DOHH2 (cell line): ENCODE data around the gene MMRN2.
A peak's percentile ranks its signal among the peaks of the same experiment; 100 is the strongest.

Experiments used
- H3F3A ChIP-seq: fragments of 200-600 bp; sonication (generic), shearing (Covaris generic); 2 replicates; pipeline ENCODE4 v1.6.0; 2016; ENCODE audit warnings: antibody characterized with exemption, mild to moderate bottlenecking; ENCODE audit not compliant: control insufficient read depth, insufficient read depth
- H3K27ac ChIP-seq: fragments of 200-600 bp; sonication (generic); 2 replicates; pipeline ENCODE4 v1.5.1; 2014; ENCODE audit warnings: low read depth, mild to moderate bottlenecking, low read length, moderate library complexity
- H3K27me3 ChIP-seq: fragments of 200-600 bp; sonication (generic); 2 replicates; pipeline ENCODE4 v1.6.1; 2014; ENCODE audit warnings: mild to moderate bottlenecking, low read length, mixed read lengths; ENCODE audit not compliant: control insufficient read depth
- H3K36me3 ChIP-seq: fragments of 200-600 bp; sonication (generic); 2 replicates; pipeline ENCODE4 v1.6.1; 2014; ENCODE audit warnings: mild to moderate bottlenecking, low read length, moderate library complexity, mixed read lengths; ENCODE audit not compliant: control insufficient read depth
- H3K4me1 ChIP-seq: fragments of 200-600 bp; sonication (generic); 2 replicates; pipeline ENCODE4 v1.6.1; 2014; ENCODE audit warnings: mild to moderate bottlenecking, low read length, mixed read lengths; ENCODE audit not compliant: control insufficient read depth
- H3K4me2 ChIP-seq: fragments of 200-600 bp; sonication (generic); 2 replicates; pipeline ENCODE4 v1.6.0; 2014; ENCODE audit warnings: mild to moderate bottlenecking, low read length, moderate library complexity
- H3K4me3 ChIP-seq: fragments of 200-600 bp; sonication (generic); 2 replicates; pipeline ENCODE4 v1.5.1; 2014; ENCODE audit warnings: mild to moderate bottlenecking, low read length, mixed read lengths
- H3K79me2 ChIP-seq: fragments of 200-600 bp; sonication (generic); 2 replicates; pipeline ENCODE4 v1.6.1; 2014; ENCODE audit warnings: mild to moderate bottlenecking, low read length, mixed read lengths; ENCODE audit not compliant: control insufficient read depth
- H3K9me2 ChIP-seq: fragments of 200-600 bp; sonication (generic); replicated peaks from 2 replicates; pipeline ENCODE4 v1.6.1; 2014; ENCODE audit warnings: mild to moderate bottlenecking, low read length, mixed read lengths; ENCODE audit not compliant: control insufficient read depth
- H3K9me3 ChIP-seq: fragments of 200-600 bp; sonication (generic); 2 replicates; pipeline ENCODE4 v1.6.1; 2014; ENCODE audit warnings: antibody characterized with exemption, low read length, mixed read lengths; ENCODE audit not compliant: control insufficient read depth, insufficient read depth
- H4K20me1 ChIP-seq: fragments of 200-600 bp; sonication (generic); 2 replicates; pipeline ENCODE4 v1.6.0; 2014; ENCODE audit warnings: low read depth, mild to moderate bottlenecking, antibody characterized with exemption, low read length, moderate library complexity; ENCODE audit not compliant: control insufficient read depth, insufficient read depth
- CTCF ChIP-seq: fragments of 200-600 bp; sonication (generic); IDR thresholded peaks from one replicate; pipeline ENCODE4 v1.5.1; 2014; ENCODE audit warnings: antibody characterized with exemption, mild to moderate bottlenecking, low read depth, low read length; ENCODE audit not compliant: poor library complexity, severe bottlenecking
- EZH2phosphoT487 ChIP-seq: fragments of 200-600 bp; sonication (generic); IDR thresholded peaks from 2 replicates; pipeline ENCODE4 v1.6.1; 2017; ENCODE audit warnings: borderline replicate concordance, mild to moderate bottlenecking, antibody characterized with exemption, low read length, moderate library complexity, mixed read lengths

MMRN2 gene

GRCh38 chr10:86889997-86890396 lies 67.4 kb downstream of the MMRN2 start:
- Histone ChIP-seq H3K79me2 (no peaks in the 10 kb centered on the region), H4K20me1 (no peaks in the 10 kb centered on the region), H3K4me1 (peaks cover 10% of the 10 kb centered on the region), H3K36me3 (no peaks in the 10 kb centered on the region), H3K9me2 (no peaks in the 10 kb centered on the region), H3K27ac (no peak overlapping the region), H3F3A (0 out of 2 replicates have a peak, but pooled peaks cover 2% of the 10 kb centered on the region), H3K27me3 (peaks cover 12% of the 10 kb centered on the region; the same call in 1 of the 2 replicates), H3K9me3 (no peaks in the 10 kb centered on the region), H3K4me2 (no peak overlapping the region), H3K4me3 (no peak overlapping the region)
- TF ChIP-seq EZH2phosphoT487 (no peak), CTCF (no peak)

- TF ChIP-seq CTCF (no peak), EZH2phosphoT487 (no peak)
These were observed 68.6 kb downstream of the MMRN2 start for GRCh38 chr10:86888585-86889381.

More at GRCh38 chr10:86888585-86889381, 68.6 kb downstream of the MMRN2 start:
- Histone ChIP-seq H3K4me2 (peak overlapping the region; percentile 19; the same call in 1 of the 2 replicates), H3K27me3 (peaks cover 12% of the 10 kb centered on the region; the same call in 1 of the 2 replicates), H3K36me3 (no peaks in the 10 kb centered on the region), H4K20me1 (no peaks in the 10 kb centered on the region), H3F3A (0 out of 2 replicates have a peak, but pooled peaks cover 2% of the 10 kb centered on the region), H3K4me1 (peaks cover 10% of the 10 kb centered on the region), H3K27ac (no peak overlapping the region), H3K9me3 (no peaks in the 10 kb centered on the region), H3K9me2 (no peaks in the 10 kb centered on the region), H3K79me2 (no peaks in the 10 kb centered on the region), H3K4me3 (no peak overlapping the region)
